Spinal cord (tissue), 10 donors: ENCODE results near the gene PCGF3. TPM values are rescaled to one million over a fixed set of nuclear protein-coding genes. Genes with fewer than 3 reads are reported as not detected.

ENCODE experiments used
- DNase-seq, 6 donors: peaks; one replicate each; pipeline versions ENCODE4 v3.0.0 to v3.0.0-alpha.2; 2013 to 2015; ENCODE audit warnings: low spot score in 6 of 6, low read depth in 4 of 6
- H3K27ac ChIP-seq: one replicate; pipeline ENCODE4 v1.5.1; 2013; ENCODE audit warnings: low read depth, low read length, control low read depth
- H3K27me3 ChIP-seq: one replicate; pipeline ENCODE4 v1.6.1; 2013; ENCODE audit warnings: low read length; ENCODE audit not compliant: control insufficient read depth, insufficient read depth
- H3K36me3 ChIP-seq: one replicate; pipeline ENCODE4 v1.6.1; 2013; ENCODE audit warnings: low read length; ENCODE audit not compliant: control insufficient read depth, insufficient read depth
- H3K4me1 ChIP-seq: one replicate; pipeline ENCODE4 v1.6.1; 2013; ENCODE audit warnings: low read length; ENCODE audit not compliant: control insufficient read depth, insufficient read depth
- H3K4me3 ChIP-seq: one replicate; pipeline ENCODE4 v1.5.1; 2013; ENCODE audit warnings: low read depth, low read length, control low read depth
- H3K9me3 ChIP-seq: one replicate; pipeline ENCODE4 v1.6.1; 2013; ENCODE audit warnings: low read length; ENCODE audit not compliant: control insufficient read depth, insufficient read depth
- WGBS: methylation state at CpG from one replicate; pipeline ENCODE4 v1.1.5; 2013; ENCODE audit warnings: missing lambda C conversion rate; ENCODE audit not compliant: insufficient coverage; 5-methylcytosine and 5-hydroxymethylcytosine counted together
- polyA plus RNA-seq, 2 donors: library from polyadenylated mRNA; unstranded; fragments of 120-200 nt; gene quantifications; one replicate each; pipeline ENCODE4 v1.2.1, GENCODE V29; 2013; ENCODE audit not compliant: insufficient read length in 2 of 2
- total RNA-seq, 2 donors: library from RNA; depleted of rRNA in 1 of 2; stranded (reverse); fragments of 120-200 nt in 1 of 2; fragments of >200 nt in 1 of 2; gene quantifications; one replicate each; pipeline versions ENCODE4 v1.2.3 to v1.2.4, GENCODE V29; 2013 to 2014
- donor health status: healthy.

PCGF3 gene
- total and polyA plus RNA-seq, 4 donors, result 40.4 to 80.2 (median 61.8) TPM

- H3K27me3 ChIP-seq, result no peaks in the 10 kb centered on the region
- no peak overlapping the region for H3K27ac ChIP-seq
- H3K36me3 ChIP-seq, result peaks cover 37% of the 10 kb centered on the region
- H3K4me3 ChIP-seq, result no peak overlapping the region
- no peak for DNase-seq
- 94% methylated on average over 5 of the region's 13 CpGs for WGBS
- H3K9me3 ChIP-seq, result no peaks in the 10 kb centered on the region
- peaks cover 42% of the 10 kb centered on the region for H3K4me1 ChIP-seq
Observed at GRCh38 chr4:710916-711315, 5.3 kb downstream of the PCGF3 start.

GRCh38 chr4:712093-712492 is 6.5 kb downstream of the PCGF3 start:
- Histone ChIP-seq H3K36me3 (peaks cover 33% of the 10 kb centered on the region), H3K27ac (no peak overlapping the region), H3K9me3 (no peaks in the 10 kb centered on the region), H3K27me3 (no peaks in the 10 kb centered on the region), H3K4me1 (peaks cover 32% of the 10 kb centered on the region), H3K4me3 (no peak overlapping the region)
- WGBS, result no CpG with 5 or more reads among the region's 3 CpGs
- DNase-seq, result no peak

- Histone ChIP-seq H3K27ac (no peak overlapping the region), H3K36me3 (peaks cover 38% of the 10 kb centered on the region), H3K4me1 (peaks cover 29% of the 10 kb centered on the region), H3K9me3 (no peaks in the 10 kb centered on the region), H3K27me3 (no peaks in the 10 kb centered on the region), H3K4me3 (no peak overlapping the region)
- no peak for DNase-seq
- WGBS, result 98% methylated on average over 7 of the region's 9 CpGs
Observed at GRCh38 chr4:712916-713632, 7.4 kb downstream of the PCGF3 start.

- Histone ChIP-seq H3K9me3 (no peaks in the 10 kb centered on the region), H3K4me1 (peaks cover 20% of the 10 kb centered on the region), H3K4me3 (no peak overlapping the region), H3K27me3 (no peaks in the 10 kb centered on the region), H3K27ac (no peak overlapping the region), H3K36me3 (peaks cover 37% of the 10 kb centered on the region)
- no peak for DNase-seq
- 93% methylated on average over 18 of the region's 18 CpGs for WGBS
Observed at GRCh38 chr4:714087-714486, 8.5 kb downstream of the PCGF3 start.

- Histone ChIP-seq H3K4me3 (no peak overlapping the region), H3K9me3 (no peaks in the 10 kb centered on the region), H3K4me1 (peaks cover 26% of the 10 kb centered on the region), H3K27me3 (no peaks in the 10 kb centered on the region), H3K27ac (no peak overlapping the region), H3K36me3 (peaks cover 65% of the 10 kb centered on the region)
- 91% methylated on average over 28 of the region's 34 CpGs for WGBS
- DNase-seq, result no peak
Observed at GRCh38 chr4:717601-718320, 12.1 kb downstream of the PCGF3 start.

- WGBS, result 82% methylated on average over 7 of the region's 8 CpGs
- no peak overlapping the region for H3K27ac ChIP-seq
- H3K4me1 ChIP-seq, result peaks cover 23% of the 10 kb centered on the region
- H3K27me3 ChIP-seq, result no peaks in the 10 kb centered on the region
- H3K36me3 ChIP-seq, result peaks cover 65% of the 10 kb centered on the region
- DNase-seq, result no peak
- H3K9me3 ChIP-seq, result no peaks in the 10 kb centered on the region
- H3K4me3 ChIP-seq, result no peak overlapping the region
Observed at GRCh38 chr4:718460-718859, 12.8 kb downstream of the PCGF3 start.

- DNase-seq, result no peak
- no peaks in the 10 kb centered on the region for H3K27me3 ChIP-seq
- H3K4me1 ChIP-seq, result peaks cover 31% of the 10 kb centered on the region
- no peak overlapping the region for H3K4me3 ChIP-seq
- no peak overlapping the region for H3K27ac ChIP-seq
- peaks cover 69% of the 10 kb centered on the region for H3K36me3 ChIP-seq
- no peaks in the 10 kb centered on the region for H3K9me3 ChIP-seq
- WGBS, result 96% methylated on average over 59 of the region's 59 CpGs
Observed at GRCh38 chr4:720111-720860, 14.7 kb downstream of the PCGF3 start.

- Histone ChIP-seq H3K36me3 (peaks cover 79% of the 10 kb centered on the region), H3K4me1 (peaks cover 41% of the 10 kb centered on the region), H3K27me3 (no peaks in the 10 kb centered on the region), H3K9me3 (no peaks in the 10 kb centered on the region), H3K4me3 (no peak overlapping the region), H3K27ac (no peak overlapping the region)
- peak in 1 of 6 donors; percentile 23 for DNase-seq
- WGBS, result 79% methylated on average over 24 of the region's 31 CpGs
Observed at GRCh38 chr4:721261-722168, 15.9 kb downstream of the PCGF3 start.

- peaks cover 79% of the 10 kb centered on the region for H3K36me3 ChIP-seq
- peaks cover 48% of the 10 kb centered on the region for H3K4me1 ChIP-seq
- no peak overlapping the region for H3K27ac ChIP-seq
Observed at GRCh38 chr4:722169-722725, 16.6 kb downstream of the PCGF3 start.

More at GRCh38 chr4:722169-722725, 16.6 kb downstream of the PCGF3 start:
- Histone ChIP-seq H3K4me3 (no peak overlapping the region), H3K9me3 (no peaks in the 10 kb centered on the region), H3K27me3 (no peaks in the 10 kb centered on the region)
- 98% methylated on average over 44 of the region's 47 CpGs for WGBS
- no peak for DNase-seq
